HG03280 (cell line): Measurements from ENCODE around the gene ATP5F1E.
"Not testable (repeated sequence)": the region's sequence is repeated elsewhere in the genome, so short reads cannot be mapped to it uniquely, and the experiment has no call there.

ENCODE experiments used
- ATAC-seq: cut with Tn5 transposase; IDR thresholded peaks from one replicate; pipeline ENCODE4 v1.9.1; 2021; ENCODE audit warnings: mild to moderate bottlenecking, moderate library complexity; ENCODE audit not compliant: unreplicated experiment

Gene ATP5F1E

GRCh38 chr20:59022754-59023153 lies 9.4 kb downstream of the ATP5F1E start:
- ATAC-seq: no peak

GRCh38 chr20:59020938-59021551 lies 11.1 kb downstream of the ATP5F1E start:
- no peak for ATAC-seq

DNA sequence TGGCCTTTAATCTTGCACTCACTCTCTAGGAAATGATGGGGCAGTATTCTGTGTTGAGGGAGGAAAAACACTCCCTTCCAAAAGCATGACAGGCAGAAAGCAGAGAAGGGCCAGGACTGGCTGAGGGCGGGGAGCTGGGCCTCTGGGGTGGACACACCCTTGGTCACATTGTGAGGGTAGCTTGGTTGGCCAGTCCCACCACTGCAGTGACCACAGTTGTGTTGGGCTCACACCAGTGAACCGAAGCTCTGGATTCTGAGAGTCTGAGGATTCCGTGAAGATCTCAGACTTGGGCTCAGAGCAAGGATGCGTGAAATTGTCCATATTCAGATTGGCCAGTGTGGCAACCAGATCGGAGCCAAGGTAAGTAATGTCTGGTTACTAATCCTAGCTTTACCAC lies 12.9 kb downstream of the ATP5F1E start, which contains the start of gene TUBB1:
TUBB1 (plus strand) TSS at position 213 of the 400 bp plus-strand sequence; CDS start at position 307, 94 bp downstream.
- ATAC-seq: no peak

- ATAC-seq: no peak
Observed at GRCh38 chr20:59018817-59019216, 13.3 kb downstream of the ATP5F1E start.

- no peak for ATAC-seq
Observed at GRCh38 chr20:59017493-59018231, 14.5 kb downstream of the ATP5F1E start.

DNA sequence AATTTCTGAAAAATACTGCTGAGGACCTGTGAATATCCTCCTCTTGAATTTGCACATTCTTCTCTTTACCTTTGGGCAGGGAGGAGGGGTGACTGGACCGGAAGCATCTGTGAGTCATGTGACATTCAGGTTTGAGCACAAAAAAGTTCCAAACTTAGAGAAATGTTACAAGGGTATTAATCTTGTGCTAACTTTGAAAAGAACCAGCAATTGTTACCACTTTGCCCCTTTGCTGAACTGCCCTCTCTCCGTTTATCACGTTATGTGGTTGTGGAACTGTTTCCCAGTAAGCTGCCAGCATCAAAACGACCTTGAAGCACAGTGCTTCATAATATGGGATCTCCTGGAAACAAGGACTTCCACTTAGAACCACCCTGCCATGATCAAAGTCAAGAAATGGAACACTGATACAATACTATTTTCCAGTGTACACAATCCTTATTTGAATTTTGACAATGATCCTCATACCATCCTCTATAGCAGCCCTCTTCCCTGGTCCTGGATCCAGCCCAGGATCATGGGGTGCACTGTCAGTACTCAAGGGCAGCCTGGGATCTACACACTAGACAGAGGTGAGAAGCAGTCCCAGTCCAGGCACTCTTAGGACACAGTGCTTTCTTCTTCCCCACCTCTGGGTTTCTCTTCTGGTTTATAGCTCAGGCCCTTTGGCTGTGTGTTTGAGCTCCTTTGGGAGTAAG lies 15.2 kb downstream of the ATP5F1E start:
- no peak for ATAC-seq

GRCh38 chr20:59015812-59016711 lies 16.1 kb downstream of the ATP5F1E start:
- ATAC-seq: no peak

- ATAC-seq: no peak
Observed at GRCh38 chr20:59015411-59015810, 16.7 kb downstream of the ATP5F1E start.

GRCh38 chr20:59014680-59015389 lies 17.3 kb downstream of the ATP5F1E start:
- no peak for ATAC-seq

GRCh38 chr20:59013959-59014608 lies 18.1 kb downstream of the ATP5F1E start:
- no peak for ATAC-seq

DNA sequence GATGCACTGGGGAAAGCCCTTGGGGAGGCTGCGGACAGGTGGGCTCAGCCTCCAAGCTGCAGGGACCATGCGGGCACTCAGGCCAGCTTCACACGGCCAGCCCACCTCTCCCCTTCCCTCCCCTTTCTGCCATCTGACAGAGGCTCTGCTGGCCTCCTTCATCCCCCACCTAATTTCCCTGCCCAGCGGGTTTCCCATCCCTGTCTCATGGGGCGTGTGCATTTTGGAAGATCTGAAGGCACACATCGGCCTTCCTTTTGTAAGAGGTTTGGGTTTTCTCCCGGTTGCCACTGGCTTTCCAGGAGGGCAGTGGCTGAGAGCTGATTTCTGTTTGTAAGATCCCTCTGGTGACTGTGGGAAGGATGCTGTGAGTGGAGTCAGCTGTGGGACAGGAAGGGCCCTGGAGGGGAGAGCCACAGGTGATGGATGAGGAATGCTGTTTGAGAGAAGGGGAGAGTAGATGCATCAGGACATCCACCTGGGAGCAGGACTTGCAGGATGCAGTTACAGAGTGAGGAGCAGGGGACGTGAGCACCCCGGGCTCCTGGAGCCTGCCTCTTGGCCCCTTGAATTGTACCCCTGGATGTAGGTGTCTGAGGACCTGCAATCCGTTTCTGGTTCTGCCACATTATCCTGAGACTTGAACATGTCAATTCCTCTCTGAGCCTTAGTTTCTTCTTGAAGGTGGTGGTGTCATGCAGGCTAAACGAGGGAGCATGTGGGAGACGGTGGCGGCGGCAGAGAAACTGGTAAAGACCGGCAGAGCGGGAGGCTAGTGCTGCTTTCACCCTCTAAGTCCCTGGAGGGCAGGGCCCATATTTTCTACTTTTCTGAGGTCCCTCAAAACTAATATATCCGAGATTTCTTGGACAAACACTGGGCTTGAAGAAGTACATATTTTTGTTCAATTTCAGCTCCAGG lies 18.8 kb downstream of the ATP5F1E start:
- no peak for ATAC-seq

DNA sequence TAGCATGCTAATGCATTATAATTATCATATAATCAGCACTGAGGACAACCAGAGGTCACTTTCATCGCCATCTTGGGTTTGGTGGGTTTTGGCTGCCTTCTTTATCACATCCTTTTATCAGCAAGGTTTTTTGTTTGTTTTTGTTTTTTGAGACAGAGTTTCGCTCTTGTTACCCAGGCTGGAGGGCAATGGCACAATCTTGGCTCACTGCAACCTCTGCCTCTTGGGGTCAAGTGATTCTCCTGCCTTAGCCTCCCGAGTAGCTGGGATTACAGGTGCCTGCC lies 20.3 kb downstream of the ATP5F1E start:
- not testable (repeated sequence) for ATAC-seq

DNA sequence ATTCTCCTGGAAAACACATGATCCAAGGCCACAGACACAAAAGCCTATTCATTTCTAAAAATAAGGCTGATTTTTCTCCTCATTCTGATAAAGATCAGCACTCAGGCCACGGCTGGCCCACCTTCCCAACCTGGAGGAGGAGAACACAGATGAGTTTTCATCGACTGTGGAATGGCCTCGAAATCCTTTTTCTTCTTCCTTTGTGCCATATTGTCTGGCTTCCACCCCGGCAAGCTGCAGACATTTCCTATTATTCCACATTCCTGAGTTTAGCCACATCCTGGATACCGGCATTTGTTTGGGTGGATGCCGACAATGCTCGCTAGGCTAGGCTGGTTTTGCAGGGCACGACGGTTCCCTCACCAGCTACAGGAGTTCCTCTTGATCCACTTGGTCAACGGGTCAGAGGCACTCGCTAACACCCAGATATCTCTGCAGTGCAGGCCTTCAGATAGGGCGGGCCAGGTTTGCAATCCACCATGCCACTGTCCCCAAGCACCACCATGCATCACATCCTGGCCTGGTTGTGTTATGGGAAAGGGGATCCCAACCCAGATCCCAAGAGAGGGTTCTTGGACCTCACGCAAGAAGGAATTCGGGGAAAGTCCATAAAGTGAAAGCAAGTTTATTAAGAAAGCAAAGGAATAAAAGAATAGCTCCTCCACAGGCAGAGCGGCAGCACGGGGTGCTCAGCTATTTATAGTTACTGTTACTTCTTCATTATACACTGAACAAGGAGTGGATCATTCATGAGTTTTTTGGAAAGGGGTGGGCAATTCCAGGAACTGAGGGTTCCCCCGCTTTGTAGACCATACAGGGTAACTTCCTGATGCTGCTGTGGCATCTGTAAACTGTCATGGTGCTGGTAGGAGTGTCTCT lies 20.9 kb downstream of the ATP5F1E start:
- ATAC-seq: no peak

GRCh38 chr20:59010321-59010994 lies 21.7 kb downstream of the ATP5F1E start:
- ATAC-seq: no peak

GRCh38 chr20:59008715-59009336 lies 23.3 kb downstream of the ATP5F1E start:
- no peak for ATAC-seq

DNA sequence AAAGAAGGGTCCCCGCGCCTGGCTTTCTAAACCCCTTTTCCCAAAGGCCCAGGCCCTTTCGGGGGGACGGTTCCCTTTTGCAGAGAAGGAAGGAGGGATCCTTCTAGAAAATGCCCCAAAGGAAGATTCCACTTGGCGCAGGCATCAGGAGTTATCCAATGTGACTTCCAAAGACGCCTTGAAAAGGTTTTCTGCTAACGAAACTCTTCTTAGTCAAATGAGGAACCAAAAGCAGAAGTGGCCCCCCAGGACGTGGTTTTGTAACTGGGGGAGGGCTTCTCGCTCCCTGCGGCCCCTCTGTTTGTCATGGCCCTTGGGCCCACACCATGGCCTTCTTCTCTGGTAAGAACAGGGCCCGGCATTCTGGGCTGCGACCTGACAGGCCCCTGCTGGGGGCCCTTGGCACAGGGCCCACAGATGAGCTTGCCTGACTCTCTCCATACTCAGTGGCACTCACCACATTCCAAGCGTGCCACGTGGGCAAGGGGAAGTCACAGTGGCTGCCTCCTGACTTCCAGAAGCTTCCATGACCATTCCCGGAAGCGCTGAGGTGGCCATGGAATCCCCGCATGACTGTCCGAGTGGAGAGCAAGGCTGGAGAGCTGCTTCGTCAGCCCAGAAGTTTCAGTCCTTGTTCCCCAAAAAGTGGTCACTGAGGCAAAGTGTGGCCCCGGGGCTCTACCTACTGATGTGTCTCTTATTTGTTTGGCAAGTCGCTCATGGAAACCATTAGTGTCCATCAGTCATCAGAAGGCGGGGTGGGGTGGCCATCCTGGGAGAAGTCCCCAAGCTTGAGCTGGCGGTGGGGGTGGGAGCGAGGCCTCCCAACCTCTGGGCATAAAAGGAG lies 24.2 kb downstream of the ATP5F1E start:
- ATAC-seq: peak; percentile 33
